HepG2 (cell line): Measurements from ENCODE around the gene ALDH4A1. TPM values are rescaled to one million over a fixed set of nuclear protein-coding genes. Genes with fewer than 3 reads are reported as not detected.

Source experiments
- ELK4 ChIP-seq: sonication (generic); formaldehyde crosslinking; IDR thresholded peaks from 2 replicates; pipeline ENCODE4 v1.9.0; 2021; ENCODE audit warnings: missing genetic modification reagents, borderline replicate concordance
- EP300 ChIP-seq, 3 experiments: sonication (generic) in 1 of 3; formaldehyde crosslinking in 1 of 3; IDR thresholded peaks; 2 replicates each; pipeline versions ENCODE4 v1.5.1 to v1.6.1; 2011 to 2020; ENCODE audit warnings: low read depth in 2 of 3, low read length in 2 of 3, borderline replicate concordance in 1 of 3, improper control_type of control experiment in 1 of 3, mild to moderate bottlenecking in 1 of 3, missing genetic modification reagents in 1 of 3, moderate library complexity in 1 of 3
- FOXO4 ChIP-seq: sonication (generic); formaldehyde crosslinking; conservative IDR thresholded peaks from 2 replicates; pipeline ENCODE4 v1.8.1; 2023; ENCODE audit warnings: missing genetic modification reagents
- GTF3A ChIP-seq: sonication (generic); formaldehyde crosslinking; conservative IDR thresholded peaks from 2 replicates; pipeline ENCODE4 v1.4.0; 2020; ENCODE audit warnings: mild to moderate bottlenecking, missing genetic modification reagents
- ISX ChIP-seq: sonication (generic); formaldehyde crosslinking; conservative IDR thresholded peaks from 2 replicates; pipeline ENCODE4 v1.5.0; 2020; ENCODE audit warnings: missing genetic modification reagents
- JUN ChIP-seq: sonication (generic); formaldehyde crosslinking; IDR thresholded peaks from 2 replicates; pipeline ENCODE4 v1.4.0; 2020; ENCODE audit warnings: mild to moderate bottlenecking, missing genetic modification reagents
- NPAS2 ChIP-seq: sonication (generic); formaldehyde crosslinking; IDR thresholded peaks from 2 replicates; pipeline ENCODE4 v1.8.0; 2022; ENCODE audit warnings: mild to moderate bottlenecking, missing genetic modification reagents, borderline replicate concordance
- NR1H2 ChIP-seq: sonication (generic); formaldehyde crosslinking; IDR thresholded peaks from 2 replicates; pipeline ENCODE4 v1.8.1; 2022; ENCODE audit warnings: low read depth, missing genetic modification reagents, borderline replicate concordance
- RBM22 ChIP-seq: fragments of 200-400 bp; formaldehyde crosslinking; optimal IDR thresholded peaks from 2 replicates; pipeline ENCODE3; 2017; ENCODE audit warnings: mild to moderate bottlenecking, low read length, moderate library complexity
- REL ChIP-seq: sonication (generic); formaldehyde crosslinking; conservative IDR thresholded peaks from 2 replicates; pipeline ENCODE4 v1.8.0; 2022; ENCODE audit warnings: mild to moderate bottlenecking, missing genetic modification reagents, moderate library complexity
- SNAPC5 ChIP-seq: sonication (generic); formaldehyde crosslinking; IDR thresholded peaks from 2 replicates; pipeline ENCODE4 v1.8.1; 2023; ENCODE audit warnings: mild to moderate bottlenecking, missing genetic modification reagents, borderline replicate concordance
- SRSF4 ChIP-seq: fragments of 200-400 bp; formaldehyde crosslinking; IDR thresholded peaks from one replicate; pipeline ENCODE4 v1.6.1; 2018; ENCODE audit warnings: mild to moderate bottlenecking, low read depth, low read length, moderate library complexity; ENCODE audit not compliant: poor library complexity, severe bottlenecking
- ZBTB26 ChIP-seq: IDR thresholded peaks from 2 replicates; pipeline ENCODE4 v1.6.1; 2016; ENCODE audit warnings: missing compliant biosample characterization, missing genetic modification reagents, borderline replicate concordance
- ZBTB8A ChIP-seq: sonication (generic); formaldehyde crosslinking; IDR thresholded peaks from 2 replicates; pipeline ENCODE4 v1.4.0; 2020; ENCODE audit warnings: mild to moderate bottlenecking, low read depth, missing genetic modification reagents, borderline replicate concordance
- ZFP1 ChIP-seq: IDR thresholded peaks from 2 replicates; pipeline ENCODE4 v1.6.1; 2016
- ZNF143 ChIP-seq: sonication (generic); formaldehyde crosslinking; IDR thresholded peaks from 2 replicates; pipeline ENCODE4 v1.4.0; 2020; ENCODE audit warnings: missing genetic modification reagents
- ZNF331 ChIP-seq: sonication (generic); formaldehyde crosslinking; IDR thresholded peaks from 2 replicates; pipeline ENCODE4 v1.4.0; 2020; ENCODE audit warnings: missing genetic modification reagents
- ZNF34 ChIP-seq: sonication (generic); formaldehyde crosslinking; IDR thresholded peaks from 2 replicates; pipeline ENCODE4 v1.4.0; 2020; ENCODE audit warnings: mild to moderate bottlenecking, missing genetic modification reagents, borderline replicate concordance
- ZNF567 ChIP-seq: sonication (generic); formaldehyde crosslinking; IDR thresholded peaks from 2 replicates; pipeline ENCODE4 v1.8.1; 2023; ENCODE audit warnings: mild to moderate bottlenecking, missing genetic modification reagents, borderline replicate concordance
- ZNF703 ChIP-seq: sonication (generic); formaldehyde crosslinking; IDR thresholded peaks from 2 replicates; pipeline ENCODE4 v1.5.1; 2020; ENCODE audit warnings: missing genetic modification reagents, mild to moderate bottlenecking, moderate library complexity, borderline replicate concordance
- ZNF740 ChIP-seq: sonication (generic); formaldehyde crosslinking; IDR thresholded peaks from 2 replicates; pipeline ENCODE4 v1.4.0; 2020; ENCODE audit warnings: missing genetic modification reagents
- polyA plus RNA-seq, 8 experiments: library from polyadenylated mRNA; depleted of rRNA in 3 of 8; stranded (reverse) in 7 of 8; unstranded in 1 of 8; fragments of >200 nt; fragmentation: Illumina TruSeq in 4 of 8; extraction: Trizol in 4 of 8; gene quantifications; 2 replicates each; pipeline versions ENCODE4 v1.2.1 to v1.2.3, GENCODE V29; 2011 to 2016; ENCODE audit warnings: low read depth in 4 of 8, missing spikeins in 1 of 8, mixed read lengths in 1 of 8; ENCODE audit not compliant: insufficient read depth in 1 of 8
- total RNA-seq, 5 experiments: library from RNA; depleted of rRNA; stranded (reverse); fragments of >200 nt; fragmentation: Illumina TruSeq; extraction: Trizol; gene quantifications; 2 replicates each; pipeline ENCODE4 v1.2.3, GENCODE V29; 2016; ENCODE audit warnings: low read depth in 1 of 5

Gene ALDH4A1
- total and polyA plus RNA-seq, 2 of the 13 experiments (the other 11 are each of a cell fraction or from before 2014, with no cell fraction given), result 76.4 to 240 TPM

GRCh38 chr1:18901147-18901951, 1.0 kb downstream of the ALDH4A1 start (continued):
- TF ChIP-seq ZNF703 (CRISPR knock-in tag), result no peak
- peak; percentile 39; the same call in 1 of the 2 replicates for TF ChIP-seq ZNF740 (CRISPR knock-in tag)
- TF ChIP-seq FOXO4 (CRISPR knock-in tag), result 0 out of 2 replicates have a peak, but pooled peaks have one; percentile 45
- TF ChIP-seq ELK4 (CRISPR knock-in tag), result no peak
- no peak; the same call in 1 of the 2 replicates for TF ChIP-seq ZFP1
- peak in 1 of 2 experiments; percentile 80; a peak in 2 of 4 replicates for TF ChIP-seq EP300 (IDR thresholded peaks at IDR 0.05; ENCODE audit: low read depth in 2 of 2, low read length in 2 of 2)
- peak; percentile 81 for TF ChIP-seq EP300 (CRISPR knock-in tag; IDR thresholded peaks at IDR 0.05; ENCODE audit: borderline replicate concordance)
- TF ChIP-seq ISX (CRISPR knock-in tag), result no peak
- TF ChIP-seq REL, result no peak
- TF ChIP-seq ZNF34, result no peak
- no peak for TF ChIP-seq ZNF567 (CRISPR knock-in tag)
- TF ChIP-seq NPAS2, result no peak
- TF ChIP-seq NR1H2 (CRISPR knock-in tag), result no peak
- TF ChIP-seq GTF3A (CRISPR knock-in tag), result no peak
- peak; percentile 69 for TF ChIP-seq RBM22
- no peak for TF ChIP-seq ZBTB8A (CRISPR knock-in tag)
- no peak for TF ChIP-seq SRSF4
- TF ChIP-seq ZBTB26 (CRISPR knock-in tag), result peak; percentile 55; the same call in 1 of the 2 replicates
- TF ChIP-seq JUN (CRISPR knock-in tag), result no peak
- TF ChIP-seq SNAPC5 (CRISPR knock-in tag), result no peak
- peak; percentile 59; the same call in 1 of the 2 replicates for TF ChIP-seq ZNF331 (CRISPR knock-in tag)
- TF ChIP-seq ZNF143 (CRISPR knock-in tag), result no peak
